ENCODE results near the gene RBM48. TPM values are rescaled to one million over a fixed set of nuclear protein-coding genes. Genes with fewer than 3 reads are reported as not detected.
"Not testable (repeated sequence)": the region's sequence is repeated elsewhere in the genome, so short reads cannot be mapped to it uniquely, and the experiment has no call there.

RBM48 gene
- total RNA-seq, 1 donor from 2014 or later, result 22.1 TPM

DNA sequence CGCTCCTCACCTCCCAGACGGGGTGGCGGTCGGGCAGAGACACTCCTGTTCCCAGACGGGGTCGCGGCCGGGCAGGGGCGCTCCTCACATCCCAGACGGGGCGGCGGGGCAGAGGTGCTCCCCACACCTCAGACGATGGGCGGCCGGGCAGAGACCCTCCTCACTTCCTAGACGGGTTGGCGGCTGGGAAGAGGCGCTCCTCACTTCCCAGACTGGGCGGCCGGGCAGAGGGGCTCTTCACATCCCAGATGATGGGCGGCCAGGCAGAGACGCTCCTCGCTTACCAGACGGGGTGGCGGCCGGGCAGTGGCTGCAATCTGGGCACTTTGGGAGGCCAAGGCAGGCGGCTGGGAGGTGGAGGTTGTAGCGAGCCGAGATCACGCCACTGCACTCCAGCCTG lies 16.5 kb downstream of the RBM48 start:
- DNase-seq, result not testable (repeated sequence)

DNA sequence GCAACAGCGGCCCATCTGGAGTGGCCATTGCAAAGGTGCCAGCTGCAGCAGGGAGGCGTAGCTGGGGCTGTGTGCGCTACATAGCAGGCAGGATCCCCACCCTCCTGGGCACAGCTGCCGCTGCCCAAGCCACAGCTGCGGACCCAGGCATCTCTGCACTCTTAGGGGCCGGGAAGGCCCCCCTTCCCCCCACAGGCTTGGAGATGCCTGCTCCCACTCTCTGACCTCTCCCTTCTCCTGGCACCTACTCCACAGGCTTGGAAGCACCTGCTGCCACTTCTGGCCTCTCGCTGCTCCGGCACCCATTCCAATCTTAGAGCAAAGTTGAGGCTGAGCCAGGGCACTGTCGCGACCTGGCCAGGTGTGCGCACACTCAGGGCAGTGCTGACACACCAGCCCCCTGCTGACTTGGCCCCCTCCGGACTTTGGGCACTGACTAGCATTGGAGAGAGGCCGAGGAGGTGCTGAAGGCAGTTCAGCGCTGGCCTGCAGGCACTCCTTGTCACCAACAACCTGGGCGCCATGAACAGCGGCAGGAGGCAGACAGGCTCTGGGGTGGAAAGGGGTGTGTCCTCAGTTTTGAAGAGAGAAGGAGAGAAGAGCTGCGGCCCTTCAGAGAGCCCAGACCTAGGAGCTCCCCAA lies 18.4 kb downstream of the RBM48 start:
- no peak for DNase-seq

DNA sequence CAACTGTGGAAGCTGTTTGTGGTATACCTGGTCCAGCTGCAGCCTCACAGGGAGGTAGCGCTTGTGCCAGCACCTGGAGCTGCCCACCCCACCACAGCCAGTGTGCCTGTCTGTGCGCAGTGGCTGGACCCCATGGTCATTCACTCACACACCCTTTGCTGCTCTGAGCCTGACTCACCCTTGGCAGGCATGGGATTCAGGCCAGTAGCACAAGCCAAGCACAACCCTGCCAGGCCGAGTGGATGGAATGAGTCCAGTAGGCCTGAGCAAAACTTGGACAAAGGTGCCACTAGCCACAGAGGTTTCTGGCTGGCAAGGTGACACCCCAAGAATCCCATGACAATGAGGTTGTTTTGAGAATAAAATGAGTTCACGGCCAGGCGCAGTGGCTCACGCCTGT lies 19.0 kb downstream of the RBM48 start:
- no peak for DNase-seq

DNA sequence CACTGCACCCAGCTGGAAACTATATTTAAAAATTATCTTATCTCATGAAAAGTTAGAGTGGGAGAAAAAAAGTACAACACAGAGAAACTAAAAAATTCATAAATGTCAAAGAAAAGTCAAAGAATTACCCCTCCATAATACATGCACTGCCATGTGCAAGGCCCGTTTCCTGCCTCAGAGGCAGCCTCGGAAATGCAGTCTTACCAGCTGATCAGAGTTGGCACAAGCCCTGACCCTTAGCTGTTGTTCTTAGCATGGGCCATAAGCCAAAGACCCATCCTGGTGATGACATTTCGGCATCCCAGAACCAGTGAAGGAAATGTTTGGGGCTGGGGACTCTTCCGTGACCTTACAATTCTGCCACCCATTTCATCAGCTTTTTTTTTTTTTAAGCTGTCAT lies 21.6 kb downstream of the RBM48 start:
- no peak for DNase-seq

- no peak for DNase-seq
Observed at GRCh38 chr7:92557249-92557648, 28.7 kb downstream of the RBM48 start.

DNA sequence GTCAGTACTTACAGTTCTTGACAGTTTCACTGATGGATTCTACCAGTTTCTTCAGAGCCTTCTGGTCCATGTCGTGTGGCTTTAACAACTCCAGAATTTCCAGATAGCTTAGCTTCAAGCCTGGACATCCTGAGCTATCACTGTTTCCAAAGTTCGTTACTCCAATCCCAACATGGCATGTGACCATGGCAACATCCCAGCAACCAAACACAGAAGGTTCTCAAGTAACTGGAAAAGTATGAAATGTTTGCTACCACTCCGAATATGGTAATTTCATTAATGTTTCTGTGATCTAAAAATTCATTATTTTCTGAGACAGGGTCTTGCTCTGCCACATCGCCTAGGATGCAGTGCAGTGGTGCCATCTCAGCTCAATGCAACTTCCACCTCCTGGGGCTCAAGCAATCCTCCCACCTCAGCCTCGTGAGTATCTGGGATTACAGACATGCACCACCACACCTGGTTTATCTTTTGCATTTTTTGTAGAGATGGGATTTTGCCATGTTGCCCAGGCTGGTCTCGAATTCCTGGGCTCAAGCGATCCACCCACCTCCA lies 29.3 kb downstream of the RBM48 start:
- peak; percentile 6 for DNase-seq

GRCh38 chr7:92560602-92561001 lies 32.0 kb downstream of the RBM48 start:
- DNase-seq, result no peak

DNA sequence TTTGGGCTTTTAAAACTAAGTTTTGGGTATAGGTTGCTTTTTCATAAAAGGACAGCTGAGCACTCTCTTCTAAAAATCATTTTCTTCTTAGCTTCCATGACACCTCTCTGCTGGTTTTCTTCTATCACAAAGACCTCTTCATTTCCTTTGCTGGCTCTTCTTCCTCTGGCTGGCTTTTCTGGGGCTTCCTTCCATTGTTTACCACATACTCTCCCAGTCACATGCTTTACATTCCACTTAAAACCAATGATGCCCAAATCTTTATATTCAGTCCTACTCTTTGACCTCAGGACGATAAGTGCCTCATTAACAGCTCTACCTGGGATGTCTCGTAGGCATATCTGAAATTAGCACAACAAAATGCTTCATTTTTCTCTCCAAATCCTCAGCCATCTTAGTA lies 34.8 kb downstream of the RBM48 start:
- no peak for DNase-seq

GRCh38 chr7:92567460-92567859 lies 38.9 kb downstream of the RBM48 start:
- DNase-seq, result no peak

DNA sequence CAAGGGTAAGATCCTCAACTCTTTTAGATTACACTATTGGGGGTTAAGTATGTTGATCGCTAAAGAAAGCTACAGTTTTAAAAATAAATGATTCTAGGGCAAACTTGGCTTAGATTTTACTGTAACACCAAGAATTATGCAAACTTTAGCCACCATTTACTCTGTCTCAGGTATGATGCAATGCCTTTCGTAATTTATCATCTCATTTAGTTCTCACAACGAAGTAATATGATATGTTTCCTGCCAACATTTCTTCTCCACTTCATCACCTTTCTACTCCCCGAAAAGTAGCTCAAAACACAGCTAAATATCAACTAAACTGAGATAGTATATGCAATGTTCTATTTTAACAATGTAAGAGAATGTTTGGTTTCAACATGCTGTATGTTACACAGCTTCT lies 40.5 kb downstream of the RBM48 start:
- no peak for DNase-seq

DNA sequence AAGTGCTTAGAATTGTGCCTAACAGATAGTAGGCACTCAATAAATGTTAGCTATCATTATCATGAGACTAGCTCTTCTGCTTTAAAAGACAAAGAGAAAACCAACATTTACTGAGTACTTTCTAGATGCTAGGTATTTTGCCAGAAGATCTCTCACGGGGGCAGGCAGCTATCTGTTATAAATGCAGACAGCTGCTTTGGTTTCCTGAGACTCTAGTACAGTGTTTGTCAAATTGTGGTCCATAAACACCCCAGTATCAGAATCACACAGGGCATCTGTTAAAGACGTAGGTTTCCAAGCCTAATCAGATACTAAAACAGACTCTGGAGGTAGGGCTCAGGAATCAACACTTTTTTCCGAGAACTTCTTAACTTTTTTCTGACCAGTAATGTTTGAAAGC lies 47.7 kb downstream of the RBM48 start:
- DNase-seq, result no peak

- no peak for DNase-seq
Observed at GRCh38 chr7:92582948-92583347, 54.4 kb downstream of the RBM48 start.

DNA sequence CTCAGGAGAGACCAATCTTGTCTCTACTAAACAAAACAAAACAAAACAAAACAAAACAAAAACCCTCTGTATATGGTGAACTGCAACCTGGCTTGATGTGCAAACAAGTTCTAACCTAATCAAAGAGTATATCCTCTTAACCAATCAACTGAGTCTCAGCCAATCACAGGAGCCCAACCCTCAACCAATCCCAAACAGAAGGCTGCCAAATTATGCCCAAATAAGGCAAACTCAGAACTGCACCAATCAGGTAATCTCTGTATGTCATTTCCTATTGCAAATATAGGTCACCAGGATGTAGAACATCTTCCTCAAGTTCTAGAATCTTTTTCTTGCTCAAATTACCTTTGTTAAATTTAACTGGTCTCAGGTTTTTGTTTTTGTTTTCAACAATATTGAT lies 56.4 kb downstream of the RBM48 start:
- no peak for DNase-seq

- no peak for DNase-seq
Observed at GRCh38 chr7:92586403-92586802, 57.8 kb downstream of the RBM48 start.

- no peak for DNase-seq
Observed at GRCh38 chr7:92586841-92587240, 58.2 kb downstream of the RBM48 start.

Other genes with a start within 250 kb of the RBM48 start
- gene GATAD1, start 81.3 kb upstream of the RBM48 start, total RNA-seq, result 33.4 TPM
- not detected for gene ERVW-1, start 50.8 kb upstream of the RBM48 start, total RNA-seq
- 36.7 TPM for gene PEX1, start 275 bp upstream of the RBM48 start, total RNA-seq
- 30.7 TPM for gene FAM133B, start 61.6 kb downstream of the RBM48 start, total RNA-seq

All from tongue (tissue), 2 donors.